Esophagus muscularis mucosa (tissue), 4 donors: ENCODE data around the gene GCNA. TPM values are rescaled to one million over a fixed set of nuclear protein-coding genes. Genes with fewer than 3 reads are reported as not detected.

ENCODE experiments used
- DNase-seq: peaks from one replicate; pipeline ENCODE4 v3.0.0-alpha.2; 2017; ENCODE audit errors: extremely low spot score
- H3K27ac ChIP-seq, 4 donors: fragments of 200-600 bp; sonication (generic); replicated peaks in 1 of 4; 1 replicate in 3 of 4; 2 replicates in 1 of 4; pipeline ENCODE4 v1.5.1; 2016 to 2019; ENCODE audit warnings: mild to moderate bottlenecking in 1 of 4
- H3K27me3 ChIP-seq, 4 donors: fragments of 200-600 bp; sonication (generic); one replicate each; pipeline versions ENCODE4 v1.5.1 to v1.6.0; 2016 to 2019
- H3K36me3 ChIP-seq, 4 donors: fragments of 200-600 bp; sonication (generic); one replicate each; pipeline ENCODE4 v1.5.1; 2016 to 2019
- H3K4me1 ChIP-seq, 4 donors: fragments of 200-600 bp; sonication (generic); one replicate each; pipeline ENCODE4 v1.5.1; 2016 to 2019
- H3K4me3 ChIP-seq, 4 donors: fragments of 200-600 bp; sonication (generic); 1 replicate in 2 of 4; 2 replicates in 2 of 4; pipeline ENCODE4 v1.5.1; 2016 to 2019; ENCODE audit warnings: mild to moderate bottlenecking in 4 of 4, moderate library complexity in 1 of 4
- H3K9me3 ChIP-seq, 4 donors: fragments of 200-600 bp; sonication (generic); 1 replicate in 3 of 4; 2 replicates in 1 of 4; pipeline ENCODE4 v1.5.1; 2016 to 2019
- EP300 ChIP-seq: sonication (generic); formaldehyde crosslinking; IDR thresholded peaks from one replicate; pipeline ENCODE4 v1.6.1; 2017; ENCODE audit warnings: antibody characterized with exemption
- POLR2A ChIP-seq: fragments of 450-650 bp; IDR thresholded peaks from one replicate; pipeline ENCODE4 v1.6.1; 2017; ENCODE audit warnings: antibody characterized with exemption, moderate library complexity, mild to moderate bottlenecking, low read depth
- POLR2AphosphoS5 ChIP-seq, 2 donors: sonication (generic); formaldehyde crosslinking; IDR thresholded peaks; one replicate each; pipeline ENCODE4 v1.6.1; 2017; ENCODE audit warnings: antibody characterized with exemption in 2 of 2
- WGBS: methylation state at CpG from one replicate; pipeline ENCODE4 v1.1.5; 2018; 5-methylcytosine and 5-hydroxymethylcytosine counted together
- intact Hi-C: fragments of 100-400 bp; cut with DNase I; formaldehyde crosslinking; loops from one replicate; pipeline ENCODE4 v1.15.1; 2023
- total RNA-seq, 4 donors: library from RNA; depleted of rRNA; stranded (reverse); fragments of >200 nt; gene quantifications; one replicate each; pipeline versions ENCODE4 v1.1.0 to v1.2.1, GENCODE V29; 2016
- TF ChIP-seq, protein P1 (sequence below), 3 experiments: fragments of 200-600 bp in 2 of 3; fragments of 450-650 bp in 1 of 3; sonication (generic) in 2 of 3; IDR thresholded peaks; one replicate each; pipeline ENCODE4 v1.5.1; 2017 to 2019; ENCODE audit warnings: antibody characterized with exemption in 3 of 3, mild to moderate bottlenecking in 2 of 3, moderate library complexity in 1 of 3

The GCNA gene
- total RNA-seq, 4 donors from 2014 or later, result 0.65 to 2.9 (median 1.2) TPM

DNA sequence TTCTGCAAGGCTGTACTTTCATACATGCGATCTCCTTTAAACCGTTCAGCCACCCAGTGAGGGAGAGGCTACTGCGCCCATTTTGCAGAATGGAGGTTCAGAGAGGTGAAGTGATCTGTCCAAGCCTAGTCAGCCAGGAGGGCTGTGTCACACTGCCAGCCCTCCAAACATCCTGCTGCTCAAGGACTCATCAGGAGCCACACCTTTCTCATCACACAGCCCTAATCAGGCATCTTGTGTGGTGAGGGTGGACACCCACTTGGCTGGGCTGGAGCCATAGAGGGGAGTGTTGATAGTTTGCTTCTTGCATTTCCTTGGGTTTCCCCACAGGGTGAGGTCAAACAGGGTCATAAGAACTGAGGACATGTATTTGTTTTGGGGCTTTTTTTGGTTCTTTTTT, 45.5 kb downstream of the GCNA start:
- no peaks in the 10 kb centered on the region for H3K9me3 ChIP-seq
- no peak for DNase-seq
- intact Hi-C loops, result no loop called here
- no peaks in the 10 kb centered on the region for H3K27me3 ChIP-seq
- peaks cover 14 to 25% (median 23%) of the 10 kb centered on the region in 4 donors for H3K4me1 ChIP-seq
- H3K36me3 ChIP-seq, result no peaks in the 10 kb centered on the region
- WGBS, result 96% methylated on average over 3 of the region's 3 CpGs
- H3K4me3 ChIP-seq, result no peak overlapping the region
- TF ChIP-seq, protein P1, sequence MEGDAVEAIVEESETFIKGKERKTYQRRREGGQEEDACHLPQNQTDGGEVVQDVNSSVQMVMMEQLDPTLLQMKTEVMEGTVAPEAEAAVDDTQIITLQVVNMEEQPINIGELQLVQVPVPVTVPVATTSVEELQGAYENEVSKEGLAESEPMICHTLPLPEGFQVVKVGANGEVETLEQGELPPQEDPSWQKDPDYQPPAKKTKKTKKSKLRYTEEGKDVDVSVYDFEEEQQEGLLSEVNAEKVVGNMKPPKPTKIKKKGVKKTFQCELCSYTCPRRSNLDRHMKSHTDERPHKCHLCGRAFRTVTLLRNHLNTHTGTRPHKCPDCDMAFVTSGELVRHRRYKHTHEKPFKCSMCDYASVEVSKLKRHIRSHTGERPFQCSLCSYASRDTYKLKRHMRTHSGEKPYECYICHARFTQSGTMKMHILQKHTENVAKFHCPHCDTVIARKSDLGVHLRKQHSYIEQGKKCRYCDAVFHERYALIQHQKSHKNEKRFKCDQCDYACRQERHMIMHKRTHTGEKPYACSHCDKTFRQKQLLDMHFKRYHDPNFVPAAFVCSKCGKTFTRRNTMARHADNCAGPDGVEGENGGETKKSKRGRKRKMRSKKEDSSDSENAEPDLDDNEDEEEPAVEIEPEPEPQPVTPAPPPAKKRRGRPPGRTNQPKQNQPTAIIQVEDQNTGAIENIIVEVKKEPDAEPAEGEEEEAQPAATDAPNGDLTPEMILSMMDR (IDR thresholded peaks at IDR 0.05), result no peak
- TF ChIP-seq POLR2A (no peak), EP300 (no peak), POLR2AphosphoS5 (IDR thresholded peaks at IDR 0.05) (no peak)
- H3K27ac ChIP-seq, result peak overlapping the region in 2 of 4 donors; percentile 76 to 78

GRCh38 chrX:71625471-71625870, 47.2 kb downstream of the GCNA start:
- WGBS, result 87% methylated on average over 5 of the region's 5 CpGs
- no peaks in the 10 kb centered on the region for H3K36me3 ChIP-seq
- intact Hi-C loops, result no loop called here
- H3K4me1 ChIP-seq, result peaks cover 14 to 25% (median 23%) of the 10 kb centered on the region in 4 donors
- no peak for DNase-seq
- TF ChIP-seq POLR2A (no peak), EP300 (no peak), POLR2AphosphoS5 (IDR thresholded peaks at IDR 0.05) (no peak)
- TF ChIP-seq, protein P1 (IDR thresholded peaks at IDR 0.05), result no peak
- no peaks in the 10 kb centered on the region for H3K9me3 ChIP-seq
- no peak overlapping the region for H3K27ac ChIP-seq
- no peaks in the 10 kb centered on the region for H3K27me3 ChIP-seq
- no peak overlapping the region for H3K4me3 ChIP-seq

GRCh38 chrX:71626576-71626975, 48.3 kb downstream of the GCNA start:
- no peak for DNase-seq
- Histone ChIP-seq H3K27ac (no peak overlapping the region), H3K9me3 (no peaks in the 10 kb centered on the region), H3K4me3 (no peak overlapping the region), H3K4me1 (peaks cover 14 to 22% (median 21%) of the 10 kb centered on the region in 4 donors), H3K36me3 (no peaks in the 10 kb centered on the region), H3K27me3 (no peaks in the 10 kb centered on the region)
- intact Hi-C loops, result no loop called here
- 65% methylated on average over 6 of the region's 6 CpGs for WGBS
- TF ChIP-seq POLR2A, result no peak
- TF ChIP-seq POLR2AphosphoS5 (IDR thresholded peaks at IDR 0.05), result no peak
- no peak for TF ChIP-seq EP300
- TF ChIP-seq, protein P1 (IDR thresholded peaks at IDR 0.05), result no peak

DNA sequence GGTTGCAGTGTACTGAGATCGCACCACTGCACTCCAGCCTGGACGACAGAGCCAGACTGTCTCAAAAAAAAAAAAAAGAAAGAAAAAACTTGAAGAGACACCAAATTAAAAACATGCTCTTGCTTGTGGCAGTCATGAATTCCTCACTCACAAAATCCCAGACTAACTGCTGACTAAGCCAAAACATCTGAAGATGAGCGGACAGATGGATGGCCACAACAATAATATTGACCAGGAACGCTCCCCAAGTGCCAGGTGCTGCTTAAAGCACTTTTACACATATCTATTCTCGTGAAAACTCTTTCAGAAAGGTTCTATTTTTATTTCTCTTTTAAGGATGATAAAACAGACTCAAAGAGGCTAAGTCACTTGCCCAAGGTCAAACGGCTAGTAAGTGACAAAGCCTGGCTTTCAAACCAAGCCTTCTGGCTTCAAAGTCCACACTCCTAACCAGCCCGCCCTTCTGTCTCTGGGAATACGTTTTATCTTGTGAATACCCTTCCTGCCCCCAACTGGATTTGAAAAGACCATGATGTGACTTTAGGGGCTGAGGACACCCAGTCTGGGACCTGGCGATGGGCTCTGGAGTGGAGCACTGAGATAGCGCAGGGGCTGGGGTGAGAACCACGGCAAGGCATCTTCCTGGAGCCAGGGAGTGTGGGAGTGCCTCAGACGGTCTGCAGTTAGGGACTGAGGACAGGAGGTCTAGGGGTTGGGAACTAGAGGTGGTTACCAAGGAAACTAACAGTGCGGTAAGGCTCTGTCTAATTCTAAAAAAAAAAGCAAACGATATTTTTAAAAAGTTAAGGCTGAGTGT, 49.6 kb downstream of the GCNA start:
- intact Hi-C loops, result no loop called here
- H3K27ac ChIP-seq, result no peak overlapping the region
- H3K36me3 ChIP-seq, result no peaks in the 10 kb centered on the region
- no peaks in the 10 kb centered on the region for H3K9me3 ChIP-seq
- DNase-seq, result no peak
- H3K4me1 ChIP-seq, result peaks cover 7 to 10% (median 9%) of the 10 kb centered on the region in 4 donors
- no peaks in the 10 kb centered on the region for H3K27me3 ChIP-seq
- H3K4me3 ChIP-seq, result no peak overlapping the region
- TF ChIP-seq POLR2A, result no peak
- 85% methylated on average over 14 of the region's 14 CpGs for WGBS

- no peaks in the 10 kb centered on the region for H3K27me3 ChIP-seq
- H3K36me3 ChIP-seq, result no peaks in the 10 kb centered on the region
- no peaks in the 10 kb centered on the region for H3K4me1 ChIP-seq
- no peak for DNase-seq
- no peak overlapping the region for H3K4me3 ChIP-seq
- no peaks in the 10 kb centered on the region for H3K9me3 ChIP-seq
- 74% methylated on average over 2 of the region's 2 CpGs for WGBS
- TF ChIP-seq EP300, result no peak
- no peak for TF ChIP-seq POLR2A
- TF ChIP-seq, protein P1 (IDR thresholded peaks at IDR 0.05), result no peak
- TF ChIP-seq POLR2AphosphoS5 (IDR thresholded peaks at IDR 0.05), result no peak
- H3K27ac ChIP-seq, result no peak overlapping the region
- intact Hi-C loops, result no loop called here
Observed at GRCh38 chrX:71629467-71629866, 51.2 kb downstream of the GCNA start.
